ENCODE results near the gene MARCHF10.

GRCh38 chr17:62719586-62719985, 88.5 kb downstream of the MARCHF10 start:
- TF ChIP-seq ZNF274 (IDR thresholded peaks at IDR 0.05; ENCODE audit: low read depth, low read length): no peak
- TF ChIP-seq, protein P1, sequence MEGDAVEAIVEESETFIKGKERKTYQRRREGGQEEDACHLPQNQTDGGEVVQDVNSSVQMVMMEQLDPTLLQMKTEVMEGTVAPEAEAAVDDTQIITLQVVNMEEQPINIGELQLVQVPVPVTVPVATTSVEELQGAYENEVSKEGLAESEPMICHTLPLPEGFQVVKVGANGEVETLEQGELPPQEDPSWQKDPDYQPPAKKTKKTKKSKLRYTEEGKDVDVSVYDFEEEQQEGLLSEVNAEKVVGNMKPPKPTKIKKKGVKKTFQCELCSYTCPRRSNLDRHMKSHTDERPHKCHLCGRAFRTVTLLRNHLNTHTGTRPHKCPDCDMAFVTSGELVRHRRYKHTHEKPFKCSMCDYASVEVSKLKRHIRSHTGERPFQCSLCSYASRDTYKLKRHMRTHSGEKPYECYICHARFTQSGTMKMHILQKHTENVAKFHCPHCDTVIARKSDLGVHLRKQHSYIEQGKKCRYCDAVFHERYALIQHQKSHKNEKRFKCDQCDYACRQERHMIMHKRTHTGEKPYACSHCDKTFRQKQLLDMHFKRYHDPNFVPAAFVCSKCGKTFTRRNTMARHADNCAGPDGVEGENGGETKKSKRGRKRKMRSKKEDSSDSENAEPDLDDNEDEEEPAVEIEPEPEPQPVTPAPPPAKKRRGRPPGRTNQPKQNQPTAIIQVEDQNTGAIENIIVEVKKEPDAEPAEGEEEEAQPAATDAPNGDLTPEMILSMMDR (IDR thresholded peaks at IDR 0.05 in 2 of 3, conservative IDR thresholded peaks at IDR 0.05 in 1 of 3; ENCODE audit: borderline replicate concordance in 1 of 3, insufficient read depth in 1 of 3, low read depth in 2 of 3, low read length in 2 of 3): no peak
- TF ChIP-seq POLR2A (IDR thresholded peaks at IDR 0.05; ENCODE audit: borderline replicate concordance, extremely low read depth, insufficient read depth, insufficient read length): no peak
- TF ChIP-seq RAD21 (IDR thresholded peaks at IDR 0.05; ENCODE audit: low read depth): no peak
- TF ChIP-seq CEBPB (IDR thresholded peaks at IDR 0.05; ENCODE audit: low read depth): no peak
- TF ChIP-seq EGR1 (IDR thresholded peaks at IDR 0.05; ENCODE audit: low read depth): no peak
